NT2/D1 (cell line): ENCODE results near the gene FIG4.

ENCODE experiments used
- YY1 ChIP-seq: IDR thresholded peaks from 2 replicates; pipeline ENCODE4 v1.6.1; 2011; ENCODE audit not compliant: insufficient read length, insufficient read depth
- ZNF274 ChIP-seq: IDR thresholded peaks from 2 replicates; pipeline ENCODE4 v1.6.1; 2011; ENCODE audit warnings: mild to moderate bottlenecking, low read depth, low read length

- no peak for TF ChIP-seq ZNF274
- no peak for TF ChIP-seq YY1
Observed at GRCh38 chr6:109720311-109720710, 29.2 kb downstream of the FIG4 start.
